B cell (primary cell): Measurements from ENCODE around the gene VAV3. TPM values are rescaled to one million over a fixed set of nuclear protein-coding genes. Genes with fewer than 3 reads are reported as not detected.
A peak's percentile ranks its signal among the peaks of the same experiment; 100 is the strongest.

Experiments used
- ATAC-seq: fragments of 200-7000 bp; cut with Tn5 transposase; one replicate; pipeline ENCODE4 v1.10.0; 2021; ENCODE audit warnings: low read depth, mild to moderate bottlenecking, moderate number of reproducible peaks, moderate library complexity
- CTCF ChIA-PET: fragments of 350-600 bp; sonication (Branson Sonifier 250); formaldehyde crosslinking; loops from one replicate; lab custom pipeline; 2021; ENCODE audit warnings: antibody characterized with exemption, inconsistent platforms; lab: Charles Lee
- POLR2A ChIA-PET: fragments of 350-600 bp; sonication (Branson Sonifier 250); formaldehyde crosslinking; loops from one replicate; lab custom pipeline; 2021; ENCODE audit warnings: antibody characterized with exemption; lab: Charles Lee
- DNase-seq: peaks from one replicate; pipeline ENCODE4 v3.0.0; 2013
- H2AFZ ChIP-seq: 2 replicates; pipeline ENCODE4 v1.6.1; 2012; ENCODE audit warnings: mild to moderate bottlenecking, low read depth, low read length; ENCODE audit not compliant: insufficient read depth, poor library complexity, severe bottlenecking
- H3K27ac ChIP-seq, 2 donors: 1 replicate in 1 of 2; 2 replicates in 1 of 2; pipeline ENCODE4 v1.5.1; 2012 to 2013; ENCODE audit warnings: low read length in 2 of 2, mild to moderate bottlenecking in 2 of 2, moderate library complexity in 1 of 2
- H3K27me3 ChIP-seq, 4 experiments: fragments of 200-600 bp in 1 of 4; sonication (generic) in 1 of 4; replicated peaks in 1 of 4; 1 replicate in 2 of 4; 2 replicates in 2 of 4; pipeline versions ENCODE4 v1.6.1 to v1.7.0; 2013 to 2016; ENCODE audit warnings: low read length in 3 of 4, mild to moderate bottlenecking in 2 of 4, mixed read lengths in 1 of 4, moderate library complexity in 1 of 4; ENCODE audit not compliant: insufficient read depth in 4 of 4, control insufficient read depth in 3 of 4; ENCODE audit errors: control extremely low read depth in 1 of 4
- H3K36me3 ChIP-seq, 2 experiments: replicated peaks in 1 of 2; 1 replicate in 1 of 2; 2 replicates in 1 of 2; pipeline versions ENCODE4 v1.6.1 to v1.7.1; 2013; ENCODE audit warnings: low read length in 1 of 2; ENCODE audit not compliant: insufficient read depth in 2 of 2, control insufficient read depth in 1 of 2; ENCODE audit errors: control extremely low read depth in 1 of 2, extremely low read depth in 1 of 2
- H3K4me1 ChIP-seq, 2 donors: fragments of 200-600 bp in 1 of 2; sonication (generic) in 1 of 2; 1 replicate in 1 of 2; 2 replicates in 1 of 2; pipeline versions ENCODE4 v1.5.1 to v1.6.1; 2013 to 2017; ENCODE audit warnings: low read length in 2 of 2; ENCODE audit not compliant: control insufficient read depth in 2 of 2, insufficient read depth in 2 of 2
- H3K4me2 ChIP-seq: replicated peaks from 2 replicates; pipeline ENCODE3; 2012; ENCODE audit warnings: mild to moderate bottlenecking, low read depth, low read length; ENCODE audit not compliant: poor library complexity, severe bottlenecking
- H3K4me3 ChIP-seq, 5 experiments: fragments of 200-600 bp in 1 of 5; sonication (generic) in 1 of 5; 1 replicate in 3 of 5; 2 replicates in 2 of 5; pipeline versions ENCODE4 v1.5.1 to v1.7.0; 2011 to 2016; ENCODE audit warnings: low read length in 4 of 5, mild to moderate bottlenecking in 4 of 5, low read depth in 2 of 5, control low read depth in 1 of 5, moderate library complexity in 1 of 5; ENCODE audit not compliant: insufficient read depth in 1 of 5; ENCODE audit errors: control extremely low read depth in 1 of 5, extremely low read depth in 1 of 5
- H3K79me2 ChIP-seq: fragments of 200-600 bp; sonication (generic); one replicate; pipeline ENCODE4 v1.6.0; 2016; ENCODE audit warnings: low read length; ENCODE audit not compliant: control insufficient read depth, insufficient read depth
- H3K9ac ChIP-seq: fragments of 200-600 bp; sonication (generic); 2 replicates; pipeline ENCODE4 v1.6.1; 2017; ENCODE audit warnings: mild to moderate bottlenecking, low read length, moderate library complexity
- H3K9me3 ChIP-seq, 3 donors: one replicate each; pipeline versions ENCODE4 v1.6.1 to v1.7.1; 2013; ENCODE audit warnings: low read length in 2 of 3; ENCODE audit not compliant: control insufficient read depth in 2 of 3, insufficient read depth in 1 of 3; ENCODE audit errors: control extremely low read depth in 1 of 3
- H4K20me1 ChIP-seq: 2 replicates; pipeline ENCODE4 v1.6.0; 2012; ENCODE audit warnings: mild to moderate bottlenecking, low read length; ENCODE audit not compliant: insufficient read depth, control insufficient read depth, poor library complexity, severe bottlenecking
- H3K27ac Mint-ChIP-seq: one replicate; pipeline ENCODE4 v1.8.0; 2021; ENCODE audit warnings: mixed read lengths
- H3K27me3 Mint-ChIP-seq: one replicate; pipeline ENCODE4 v1.8.0; 2021; ENCODE audit warnings: mixed read lengths
- H3K4me1 Mint-ChIP-seq: one replicate; pipeline ENCODE4 v1.8.0; 2021; ENCODE audit warnings: mixed read lengths
- H3K4me3 Mint-ChIP-seq: one replicate; pipeline ENCODE4 v1.8.0; 2021; ENCODE audit warnings: mixed read lengths
- H3K9me3 Mint-ChIP-seq: one replicate; pipeline ENCODE4 v1.8.0; 2022; ENCODE audit warnings: mixed read lengths; ENCODE audit not compliant: insufficient read depth
- CTCF ChIP-seq: fragments of 200-600 bp; IDR thresholded peaks from one replicate; pipeline ENCODE4 v1.8.0; 2022; ENCODE audit warnings: antibody characterized with exemption, mild to moderate bottlenecking
- EZH2 ChIP-seq: IDR thresholded peaks from 2 replicates; pipeline ENCODE4 v1.6.1; 2012; ENCODE audit warnings: borderline replicate concordance, low read depth, mild to moderate bottlenecking, moderate library complexity, low read length; ENCODE audit not compliant: insufficient read depth, poor library complexity, severe bottlenecking
- WGBS: methylation state at CpG from one replicate; pipeline ENCODE4 v1.1.5; 2013; ENCODE audit warnings: missing lambda C conversion rate; ENCODE audit not compliant: insufficient coverage; 5-methylcytosine and 5-hydroxymethylcytosine counted together
- intact Hi-C: fragments of 100-400 bp; cut with micrococcal nuclease; formaldehyde crosslinking; loops from one replicate; pipeline ENCODE4 v1.10.0; 2022
- polyA plus RNA-seq: library from polyadenylated mRNA; depleted of rRNA; stranded (reverse); fragments of >200 nt; gene quantifications from 2 replicates; pipeline ENCODE4 v1.2.3, GENCODE V29; 2012
- total RNA-seq, 2 donors: library from RNA; stranded (reverse); fragments of 120-200 nt in 1 of 2; gene quantifications; 1 replicate in 1 of 2; 2 replicates in 1 of 2; pipeline versions ENCODE4 v1.2.3 to v1.2.4, GENCODE V29; 2013 to 2022

VAV3 gene
- total and polyA plus RNA-seq, 2 donors (not counting 1 experiment from before 2014, with no cell fraction given), result 14.8 to 32.5 TPM

GRCh38 chr1:107895403-107896191, 69.4 kb downstream of the VAV3 start:
- H3K4me2 ChIP-seq, result peak overlapping the region; percentile 60
- Mint-ChIP-seq H3K27me3 (no peaks in the 10 kb centered on the region), H3K27ac (peak overlapping the region; percentile 94), H3K4me1 (peaks cover 78% of the 10 kb centered on the region), H3K4me3 (peak overlapping the region; percentile 4), H3K9me3 (no peaks in the 10 kb centered on the region)
- no peak overlapping the region for H2AFZ ChIP-seq
- TF ChIP-seq EZH2 (no peak), CTCF (no peak)
- ChIA-PET POLR2A (no interaction called here), CTCF (interaction anchor here (1.5 kb wide), 1 partner anchor 112 kb away, joined by 3 read pairs; no protein-coding TSS in a partner anchor)
- peaks cover 0 to 7% (median 0%) of the 10 kb centered on the region in 3 donors for H3K9me3 ChIP-seq
- no peak overlapping the region for H3K9ac ChIP-seq
- ATAC-seq (no peak), DNase-seq (peak; percentile 60)
- peaks cover 68% of the 10 kb centered on the region for H3K79me2 ChIP-seq
- H3K27me3 ChIP-seq, result no peaks in the 10 kb centered on the region
- peaks cover 74 to 81% of the 10 kb centered on the region in 2 donors for H3K4me1 ChIP-seq
- WGBS, result 0% methylated on average over 2 of the region's 3 CpGs
- H4K20me1 ChIP-seq, result no peaks in the 10 kb centered on the region
- no peaks in the 10 kb centered on the region for H3K36me3 ChIP-seq
- intact Hi-C loops, result loop anchor here (2.0 to 5.0 kb wide), 6 partner anchors 17 to 232 kb away; no protein-coding TSS in a partner anchor
- peak overlapping the region in 2 of 5 experiments; percentile 1 to 6 for H3K4me3 ChIP-seq
- H3K27ac ChIP-seq, result peak overlapping the region; percentile 45 to 93

- Mint-ChIP-seq H3K27me3 (no peaks in the 10 kb centered on the region), H3K4me3 (peak overlapping the region; percentile 54), H3K9me3 (no peaks in the 10 kb centered on the region), H3K4me1 (peaks cover 75% of the 10 kb centered on the region), H3K27ac (peak overlapping the region; percentile 93)
- H4K20me1 ChIP-seq, result no peaks in the 10 kb centered on the region
- no peak overlapping the region for H3K9ac ChIP-seq
- ATAC-seq, result no peak
- peak overlapping the region; percentile 45 to 93 for H3K27ac ChIP-seq
- no peaks in the 10 kb centered on the region for H3K27me3 ChIP-seq
- H3K9me3 ChIP-seq, result peaks cover 0 to 7% (median 0%) of the 10 kb centered on the region in 3 donors
- WGBS, result no CpG with 5 or more reads among the region's 1 CpG
- intact Hi-C loops, result loop anchor here (5.0 kb wide), 2 partner anchors 52 to 233 kb away; no protein-coding TSS in a partner anchor
- ChIA-PET POLR2A (interaction anchor here (0.7 kb wide), 1 partner anchor 21 kb away, joined by 3 read pairs; no protein-coding TSS in a partner anchor), CTCF (interaction anchor here (0.8 to 1.5 kb wide), 2 partner anchors 15 to 111 kb away, joined by 3 read pairs; no protein-coding TSS in a partner anchor)
- peak overlapping the region; percentile 9 for H2AFZ ChIP-seq
- no peaks in the 10 kb centered on the region for H3K36me3 ChIP-seq
- peaks cover 65 to 73% of the 10 kb centered on the region in 2 donors for H3K4me1 ChIP-seq
- peak overlapping the region; percentile 60 for H3K4me2 ChIP-seq
- H3K79me2 ChIP-seq, result peaks cover 70% of the 10 kb centered on the region
- H3K4me3 ChIP-seq, result no peak overlapping the region
- TF ChIP-seq CTCF, result no peak
- TF ChIP-seq EZH2, result no peak
- DNase-seq, result peak; percentile 26
Measured at GRCh38 chr1:107894605-107895004, 70.4 kb downstream of the VAV3 start.
